BLaER1 treated with 17β-estradiol and CSF1 and Interleukin-3, amounts not matched to agents 10 nM and 100 nM (cell line): ENCODE measurements around the gene LPP.

Experiments
- H3K27ac ChIP-seq, 11 experiments: shearing (Covaris generic); formaldehyde crosslinking; 2 replicates each; pipeline ENCODE4 v1.8.1; 2022
- H3K27me3 ChIP-seq, 11 experiments: shearing (Covaris generic); formaldehyde crosslinking; 2 replicates each; pipeline ENCODE4 v1.8.1; 2022
- H3K36me3 ChIP-seq, 11 experiments: shearing (Covaris generic); formaldehyde crosslinking; 2 replicates each; pipeline ENCODE4 v1.8.1; 2022
- H3K4me1 ChIP-seq, 10 experiments: shearing (Covaris generic); formaldehyde crosslinking; 2 replicates each; pipeline ENCODE4 v1.8.1; 2022
- H3K4me2 ChIP-seq, 11 experiments: shearing (Covaris generic); formaldehyde crosslinking; 2 replicates each; pipeline ENCODE4 v1.8.1; 2022
- H3K4me3 ChIP-seq, 10 experiments: shearing (Covaris generic); formaldehyde crosslinking; 2 replicates each; pipeline ENCODE4 v1.8.1; 2022
- H3K9ac ChIP-seq, 11 experiments: shearing (Covaris generic); formaldehyde crosslinking; 2 replicates each; pipeline ENCODE4 v1.8.1; 2022
- H3K9me3 ChIP-seq, 11 experiments: shearing (Covaris generic); formaldehyde crosslinking; replicated peaks in 1 of 11; 2 replicates each; pipeline ENCODE4 v1.8.1; 2022
- H4K20me1 ChIP-seq, 11 experiments: shearing (Covaris generic); formaldehyde crosslinking; 2 replicates each; pipeline ENCODE4 v1.8.1; 2022
- Cebpa-rat ChIP-seq, 11 experiments: shearing (Covaris generic); IDR thresholded peaks; 2 replicates each; pipeline ENCODE4 v1.8.1; 2022

LPP gene

GRCh38 chr3:188641076-188641475 lies 487.1 kb downstream of the LPP start:
- no peak overlapping the region for H3K4me3 ChIP-seq
- H3K36me3 ChIP-seq, result peaks cover 0 to 4% (median 0%) of the 10 kb centered on the region in 11 experiments; a peak in 4 of 22 replicates
- H3K9ac ChIP-seq, result no peak overlapping the region
- no peak overlapping the region for H3K4me2 ChIP-seq
- H3K4me1 ChIP-seq, result peaks cover 0 to 49% (median under 1%) of the 10 kb centered on the region in 10 experiments; a peak in 15 of 20 replicates
- peaks cover under 1 to 6% (median 5%) of the 10 kb centered on the region in 11 experiments; a peak in 11 of 22 replicates for H3K9me3 ChIP-seq
- TF ChIP-seq Cebpa-rat (IDR thresholded peaks at IDR 0.05), result no peak
- no peaks in the 10 kb centered on the region for H3K27me3 ChIP-seq
- H3K27ac ChIP-seq, result no peak overlapping the region
- no peaks in the 10 kb centered on the region for H4K20me1 ChIP-seq

GRCh38 chr3:188643736-188644135 lies 489.8 kb downstream of the LPP start:
- Histone ChIP-seq H3K4me2 (peak overlapping the region in 3 of 11 experiments; percentile 46 to 86 (median 75); a peak in 6 of 22 replicates), H3K9ac (peak overlapping the region in 2 of 11 experiments; percentile 34 to 48; a peak in 1 of 22 replicates), H4K20me1 (no peaks in the 10 kb centered on the region), H3K4me1 (peaks cover 8 to 76% (median 12%) of the 10 kb centered on the region in 10 experiments; a peak in 19 of 20 replicates), H3K4me3 (no peak overlapping the region), H3K27ac (peak overlapping the region in 2 of 11 experiments; percentile 23 to 58; a peak in 3 of 22 replicates), H3K9me3 (no peaks in the 10 kb centered on the region), H3K36me3 (0 out of 22 replicates have a peak, but pooled peaks cover 0 to 6% (median 0%) of the 10 kb centered on the region in 11 experiments), H3K27me3 (no peaks in the 10 kb centered on the region)
- TF ChIP-seq Cebpa-rat (IDR thresholded peaks at IDR 0.05), result no peak

GRCh38 chr3:188646592-188646991 lies 492.6 kb downstream of the LPP start:
- H3K27ac ChIP-seq, result peak overlapping the region in 5 of 11 experiments; percentile 11 to 79 (median 69); a peak in 9 of 22 replicates
- no peak overlapping the region for H3K4me3 ChIP-seq
- no peaks in the 10 kb centered on the region for H3K27me3 ChIP-seq
- H3K4me2 ChIP-seq, result peak overlapping the region; percentile 2 to 88 (median 27); a peak in 16 of 22 replicates
- peak overlapping the region in 3 of 11 experiments; percentile 11 to 47 (median 23); a peak in 2 of 22 replicates for H3K9ac ChIP-seq
- peaks cover 8 to 87% (median 12%) of the 10 kb centered on the region in 10 experiments; a peak in 19 of 20 replicates for H3K4me1 ChIP-seq
- H4K20me1 ChIP-seq, result no peaks in the 10 kb centered on the region
- H3K36me3 ChIP-seq, result 0 out of 22 replicates have a peak, but pooled peaks cover 0 to 6% (median 0%) of the 10 kb centered on the region in 11 experiments
- TF ChIP-seq Cebpa-rat (IDR thresholded peaks at IDR 0.05), result no peak
- no peaks in the 10 kb centered on the region for H3K9me3 ChIP-seq

- Histone ChIP-seq H3K27me3 (no peaks in the 10 kb centered on the region), H3K36me3 (0 out of 22 replicates have a peak, but pooled peaks cover 0 to 6% (median 0%) of the 10 kb centered on the region in 11 experiments), H3K9me3 (no peaks in the 10 kb centered on the region), H3K4me3 (no peak overlapping the region), H3K4me2 (peak overlapping the region in 8 of 11 experiments; percentile 8 to 88 (median 42); a peak in 12 of 22 replicates), H3K4me1 (peaks cover 8 to 80% (median 12%) of the 10 kb centered on the region in 10 experiments; a peak in 19 of 20 replicates), H4K20me1 (no peaks in the 10 kb centered on the region), H3K27ac (peak overlapping the region in 5 of 11 experiments; percentile 11 to 79 (median 69); a peak in 9 of 22 replicates), H3K9ac (peak overlapping the region in 3 of 11 experiments; percentile 15 to 47 (median 23); a peak in 2 of 22 replicates)
- TF ChIP-seq Cebpa-rat (IDR thresholded peaks at IDR 0.05), result no peak
These were observed 493.3 kb downstream of the LPP start for GRCh38 chr3:188647237-188647636.

GRCh38 chr3:188649521-188649920 lies 495.6 kb downstream of the LPP start:
- H3K9me3 ChIP-seq, result no peaks in the 10 kb centered on the region
- no peak for TF ChIP-seq Cebpa-rat (IDR thresholded peaks at IDR 0.05)
- H3K9ac ChIP-seq, result no peak overlapping the region
- H4K20me1 ChIP-seq, result no peaks in the 10 kb centered on the region
- 0 out of 22 replicates have a peak, but pooled peaks cover 0 to 6% (median 0%) of the 10 kb centered on the region in 11 experiments for H3K36me3 ChIP-seq
- peak overlapping the region in 1 of 11 experiments; percentile 21; a peak in 1 of 22 replicates for H3K27ac ChIP-seq
- H3K4me3 ChIP-seq, result no peak overlapping the region
- H3K4me2 ChIP-seq, result peak overlapping the region in 3 of 11 experiments; percentile 22 to 88 (median 75); a peak in 5 of 22 replicates
- H3K27me3 ChIP-seq, result no peaks in the 10 kb centered on the region
- H3K4me1 ChIP-seq, result peaks cover 8 to 69% (median 12%) of the 10 kb centered on the region in 10 experiments; a peak in 19 of 20 replicates

GRCh38 chr3:188656196-188656982 lies 502.4 kb downstream of the LPP start:
- Histone ChIP-seq H3K27ac (peak overlapping the region in 2 of 11 experiments; percentile 4 to 50; a peak in 4 of 22 replicates), H3K9me3 (peaks cover 0 to 6% (median 0%) of the 10 kb centered on the region in 11 experiments; a peak in 1 of 22 replicates), H4K20me1 (no peaks in the 10 kb centered on the region), H3K36me3 (no peaks in the 10 kb centered on the region), H3K27me3 (no peaks in the 10 kb centered on the region), H3K9ac (no peak overlapping the region), H3K4me3 (no peak overlapping the region), H3K4me1 (peaks cover 0 to 70% (median 0%) of the 10 kb centered on the region in 10 experiments; a peak in 6 of 20 replicates), H3K4me2 (peak overlapping the region in 2 of 11 experiments; percentile 55 to 60; a peak in 4 of 22 replicates)
- no peak for TF ChIP-seq Cebpa-rat (IDR thresholded peaks at IDR 0.05)

- no peak overlapping the region for H3K27ac ChIP-seq
- H4K20me1 ChIP-seq, result no peaks in the 10 kb centered on the region
- no peaks in the 10 kb centered on the region for H3K36me3 ChIP-seq
- no peak for TF ChIP-seq Cebpa-rat (IDR thresholded peaks at IDR 0.05)
- no peak overlapping the region for H3K4me3 ChIP-seq
- H3K27me3 ChIP-seq, result no peaks in the 10 kb centered on the region
- H3K4me1 ChIP-seq, result peaks cover 0 to 82% (median 0%) of the 10 kb centered on the region in 10 experiments; a peak in 6 of 20 replicates
- no peak overlapping the region for H3K9ac ChIP-seq
- H3K4me2 ChIP-seq, result no peak overlapping the region
- peaks cover 0 to 10% (median 0%) of the 10 kb centered on the region in 11 experiments; a peak in 1 of 22 replicates for H3K9me3 ChIP-seq
These were observed 504.6 kb downstream of the LPP start for GRCh38 chr3:188658606-188659005.

- peaks cover 0 to 10% (median 0%) of the 10 kb centered on the region in 11 experiments; a peak in 1 of 22 replicates for H3K9me3 ChIP-seq
- H3K27ac ChIP-seq, result no peak overlapping the region; a peak in 1 of 22 replicates
- H3K4me1 ChIP-seq, result peaks cover 0 to 73% (median 0%) of the 10 kb centered on the region in 10 experiments; a peak in 6 of 20 replicates
- H3K4me2 ChIP-seq, result peak overlapping the region in 2 of 11 experiments; percentile 69; a peak in 4 of 22 replicates
- no peaks in the 10 kb centered on the region for H3K27me3 ChIP-seq
- no peak for TF ChIP-seq Cebpa-rat (IDR thresholded peaks at IDR 0.05)
- no peaks in the 10 kb centered on the region for H3K36me3 ChIP-seq
- no peak overlapping the region for H3K9ac ChIP-seq
- H3K4me3 ChIP-seq, result no peak overlapping the region
- H4K20me1 ChIP-seq, result no peaks in the 10 kb centered on the region
These were observed 505.6 kb downstream of the LPP start for GRCh38 chr3:188659449-188660090.
